PC-3 (cell line): ENCODE results near the gene ULK3.

Source experiments
- CTCF ChIP-seq: fragments of 300-600 bp; sonication (generic); conservative IDR thresholded peaks from 2 replicates; pipeline ENCODE4 v1.5.1; 2017; ENCODE audit warnings: antibody characterized with exemption, low read depth, mild to moderate bottlenecking, low read length
- EZH2 ChIP-seq: fragments of 300-600 bp; sonication (generic); IDR thresholded peaks from one replicate; pipeline ENCODE4 v1.6.1; 2017; ENCODE audit warnings: antibody characterized with exemption, mild to moderate bottlenecking, low read length; ENCODE audit not compliant: unreplicated experiment
- EZH2phosphoT487 ChIP-seq: fragments of 300-600 bp; sonication (generic); IDR thresholded peaks from 2 replicates; pipeline ENCODE4 v1.6.1; 2018; ENCODE audit warnings: mild to moderate bottlenecking, antibody characterized with exemption, low read length, borderline replicate concordance

- TF ChIP-seq CTCF (no peak), EZH2 (no peak), EZH2phosphoT487 (no peak)
Observed at GRCh38 chr15:74822233-74822632, 20.7 kb downstream of the ULK3 start.
